HG03521 (cell line): ENCODE data around the gene ANKIB1.

Experiments used
- ATAC-seq: cut with Tn5 transposase; IDR thresholded peaks from one replicate; pipeline ENCODE4 v1.9.1; 2021; ENCODE audit warnings: mild to moderate bottlenecking, moderate library complexity; ENCODE audit not compliant: unreplicated experiment

Gene ANKIB1

GRCh38 chr7:92260248-92260781 is 14.5 kb downstream of the ANKIB1 start:
- no peak for ATAC-seq

- ATAC-seq, result no peak
These were observed 20.9 kb downstream of the ANKIB1 start for GRCh38 chr7:92266415-92267241.

GRCh38 chr7:92268921-92269320 is 23.1 kb downstream of the ANKIB1 start:
- no peak for ATAC-seq

GRCh38 chr7:92275327-92275726 is 29.6 kb downstream of the ANKIB1 start:
- ATAC-seq, result no peak

- ATAC-seq, result peak; percentile 68
These were observed 30.7 kb downstream of the ANKIB1 start for GRCh38 chr7:92276460-92276864.

- no peak for ATAC-seq
These were observed 33.7 kb downstream of the ANKIB1 start for GRCh38 chr7:92279396-92280031.

- ATAC-seq, result no peak
These were observed 35.3 kb downstream of the ANKIB1 start for GRCh38 chr7:92281031-92281430.

GRCh38 chr7:92282221-92282814 is 36.5 kb downstream of the ANKIB1 start:
- ATAC-seq, result no peak

GRCh38 chr7:92282930-92283329 is 37.2 kb downstream of the ANKIB1 start:
- no peak for ATAC-seq

- no peak for ATAC-seq
These were observed 43.5 kb downstream of the ANKIB1 start for GRCh38 chr7:92289321-92289720.

GRCh38 chr7:92292981-92293380 is 47.2 kb downstream of the ANKIB1 start:
- no peak for ATAC-seq

- ATAC-seq, result no peak
These were observed 48.3 kb downstream of the ANKIB1 start for GRCh38 chr7:92293896-92294590.

GRCh38 chr7:92295391-92295790 is 49.6 kb downstream of the ANKIB1 start:
- ATAC-seq, result no peak

GRCh38 chr7:92296235-92296634 is 50.5 kb downstream of the ANKIB1 start:
- no peak for ATAC-seq

- no peak for ATAC-seq
These were observed 51.2 kb downstream of the ANKIB1 start for GRCh38 chr7:92296880-92297445.

GRCh38 chr7:92297736-92298135 is 52.0 kb downstream of the ANKIB1 start:
- ATAC-seq, result no peak

- no peak for ATAC-seq
These were observed 58.0 kb downstream of the ANKIB1 start for GRCh38 chr7:92303761-92304160.

GRCh38 chr7:92304406-92304893 is 58.7 kb downstream of the ANKIB1 start:
- ATAC-seq, result no peak

- no peak for ATAC-seq
These were observed 60.4 kb downstream of the ANKIB1 start for GRCh38 chr7:92306153-92306552.

GRCh38 chr7:92313055-92313454 is 67.3 kb downstream of the ANKIB1 start:
- ATAC-seq, result no peak

- no peak for ATAC-seq
These were observed 73.5 kb downstream of the ANKIB1 start for GRCh38 chr7:92319243-92319642.
